HCT116 (cell line): ENCODE results near the gene TENM4. TPM values are rescaled to one million over a fixed set of nuclear protein-coding genes. Genes with fewer than 3 reads are reported as not detected.

Source experiments
- ATAC-seq: fragments of 200-7000 bp; cut with Tn5 transposase; 2 replicates; pipeline ENCODE4 v1.9.1; 2020; ENCODE audit warnings: mild to moderate bottlenecking, moderate library complexity
- BruUV-seq: library from RNA; stranded (reverse); fragments of 400-500 nt; replicated peaks from 2 replicates; lab custom pipeline; 2021; lab: Mats Ljungman, UMichigan
- CTCF ChIA-PET: fragments of 300-600 bp; sonication (Branson Sonifier 250); formaldehyde crosslinking; loops from one replicate; lab custom pipeline; 2021; ENCODE audit warnings: antibody characterized with exemption; lab: Charles Lee
- POLR2A ChIA-PET: fragments of 300-600, 350-600 bp; sonication (Branson Sonifier 250); formaldehyde crosslinking; loops from one replicate; lab custom pipeline; 2021; ENCODE audit warnings: antibody characterized with exemption; lab: Charles Lee
- RAD21 ChIA-PET, 2 experiments: fragments of 300-600 bp; sonication (Branson Sonifier 250); formaldehyde crosslinking; loops; one replicate each; lab custom pipeline; 2023; ENCODE audit warnings: low total read pairs in 2 of 2; ENCODE audit not compliant: uncharacterized antibody in 2 of 2, unreplicated experiment in 2 of 2, low non-redundant PET in 1 of 2; lab: Charles Lee
- DNase-seq: peaks from one replicate; pipeline ENCODE4 v3.0.0-alpha.2; 2010; ENCODE audit warnings: low read depth, low spot score
- H2AFZ ChIP-seq: fragments of 200-600 bp; shearing (Covaris generic), sonication (generic); 2 replicates; pipeline ENCODE4 v1.6.1; 2017; ENCODE audit warnings: low read depth, mixed run types, mixed read lengths, antibody characterized with exemption, low read length; ENCODE audit not compliant: poor library complexity, severe bottlenecking
- H3K27ac ChIP-seq: 2 replicates; pipeline ENCODE4 v1.5.1; 2012; ENCODE audit warnings: low read depth, low read length
- H3K27me3 ChIP-seq: fragments of 200-600 bp; sonication (generic); 2 replicates; pipeline ENCODE4 v1.6.1; 2016; ENCODE audit warnings: mixed run types, low read length, mixed read lengths; ENCODE audit not compliant: insufficient read depth
- H3K36me3 ChIP-seq, 2 experiments: fragments of 200-500 bp in 1 of 2; fragments of 200-600 bp in 1 of 2; sonication (Bioruptor generic) in 1 of 2; sonication (generic) in 1 of 2; 2 replicates each; pipeline versions ENCODE4 v1.5.1 to v1.6.1; 2014 to 2016; ENCODE audit warnings: low read length in 2 of 2, inconsistent platforms in 1 of 2, mixed read lengths in 1 of 2, mixed run types in 1 of 2; ENCODE audit not compliant: insufficient read depth in 2 of 2, control insufficient read depth in 1 of 2
- H3K4me1 ChIP-seq, 2 experiments: fragments of 200-600 bp in 1 of 2; sonication (generic) in 1 of 2; 2 replicates each; pipeline versions ENCODE4 v1.5.1 to v1.6.1; 2012 to 2017; ENCODE audit warnings: low read length in 2 of 2, inconsistent platforms in 1 of 2, mild to moderate bottlenecking in 1 of 2, mixed read lengths in 1 of 2, mixed run types in 1 of 2, moderate library complexity in 1 of 2; ENCODE audit not compliant: insufficient read depth in 2 of 2, control insufficient read depth in 1 of 2
- H3K4me2 ChIP-seq: fragments of 200-600 bp; sonication (generic); 2 replicates; pipeline ENCODE4 v1.6.1; 2017; ENCODE audit warnings: mixed run types, low read length, mixed read lengths
- H3K4me3 ChIP-seq, 2 experiments: fragments of 200-600 bp in 1 of 2; sonication (generic) in 1 of 2; replicated peaks in 1 of 2; 2 replicates each; pipeline ENCODE4 v1.5.1; 2011 to 2016; ENCODE audit warnings: low read length in 2 of 2, control low read depth in 1 of 2, low read depth in 1 of 2, mild to moderate bottlenecking in 1 of 2, mixed read lengths in 1 of 2, mixed run types in 1 of 2
- H3K79me2 ChIP-seq: fragments of 200-600 bp; sonication (generic); 2 replicates; pipeline ENCODE4 v1.6.1; 2017; ENCODE audit warnings: mild to moderate bottlenecking, mixed run types, low read length, moderate library complexity, mixed read lengths; ENCODE audit not compliant: insufficient read depth
- H3K9ac ChIP-seq: fragments of 200-600 bp; sonication (generic); 2 replicates; pipeline ENCODE4 v1.6.1; 2016; ENCODE audit warnings: low read length, mixed read lengths
- H3K9me2 ChIP-seq: fragments of 200-600 bp; sonication (generic), shearing (Covaris generic); 2 replicates; pipeline ENCODE4 v1.6.1; 2017; ENCODE audit warnings: mixed run types, mild to moderate bottlenecking, moderate library complexity; ENCODE audit not compliant: insufficient read depth
- H3K9me3 ChIP-seq, 2 experiments: fragments of 200-500 bp in 1 of 2; fragments of 200-600 bp in 1 of 2; sonication (Bioruptor generic) in 1 of 2; sonication (generic) in 1 of 2; 2 replicates each; pipeline ENCODE4 v1.6.1; 2014 to 2017; ENCODE audit warnings: low read length in 2 of 2, mixed read lengths in 2 of 2, inconsistent platforms in 1 of 2, low read depth in 1 of 2, mild to moderate bottlenecking in 1 of 2, mixed run types in 1 of 2, moderate library complexity in 1 of 2; ENCODE audit not compliant: control insufficient read depth in 1 of 2, insufficient read depth in 1 of 2
- H4K20me1 ChIP-seq: fragments of 200-600 bp; sonication (generic), shearing (Covaris generic); 2 replicates; pipeline ENCODE4 v1.6.1; 2017; ENCODE audit warnings: mixed run types, mild to moderate bottlenecking, moderate library complexity; ENCODE audit not compliant: insufficient read depth
- CBX3 ChIP-seq: IDR thresholded peaks from 2 replicates; pipeline ENCODE4 v1.6.1; 2012; ENCODE audit warnings: low read depth
- CEBPB ChIP-seq: IDR thresholded peaks from 2 replicates; pipeline ENCODE4 v1.6.1; 2012; ENCODE audit warnings: low read depth
- EGR1 ChIP-seq: IDR thresholded peaks from 2 replicates; pipeline ENCODE4 v1.6.1; 2012; ENCODE audit warnings: low read depth
- EZH2phosphoT487 ChIP-seq: fragments of 200-600 bp; IDR thresholded peaks from 2 replicates; pipeline ENCODE4 v1.6.1; 2018; ENCODE audit warnings: antibody characterized with exemption, borderline replicate concordance
- FOSL1 ChIP-seq: IDR thresholded peaks from 2 replicates; pipeline ENCODE4 v1.6.1; 2012; ENCODE audit warnings: low read depth
- JUND ChIP-seq: IDR thresholded peaks from 2 replicates; pipeline ENCODE4 v1.6.1; 2012
- POLR2A ChIP-seq: IDR thresholded peaks from 2 replicates; pipeline ENCODE4 v1.7.0; 2011; ENCODE audit warnings: borderline replicate concordance; ENCODE audit not compliant: insufficient read depth, insufficient read length; ENCODE audit errors: extremely low read depth
- POLR2AphosphoS5 ChIP-seq: IDR thresholded peaks from 2 replicates; pipeline ENCODE4 v1.6.1; 2011; ENCODE audit warnings: mild to moderate bottlenecking, low read depth, low read length, moderate library complexity
- RAD21 ChIP-seq: IDR thresholded peaks from 2 replicates; pipeline ENCODE4 v1.6.1; 2012; ENCODE audit warnings: low read depth, mild to moderate bottlenecking
- SIN3A ChIP-seq: IDR thresholded peaks from 2 replicates; pipeline ENCODE4 v1.6.1; 2012; ENCODE audit warnings: low read depth
- SP1 ChIP-seq: IDR thresholded peaks from 2 replicates; pipeline ENCODE4 v1.6.1; 2012; ENCODE audit warnings: low read depth
- SRF ChIP-seq: IDR thresholded peaks from 2 replicates; pipeline ENCODE4 v1.6.1; 2012; ENCODE audit warnings: low read depth
- TCF7L2 ChIP-seq: IDR thresholded peaks from 2 replicates; pipeline ENCODE4 v1.7.0; 2011; ENCODE audit warnings: borderline replicate concordance, inconsistent platforms; ENCODE audit not compliant: insufficient read depth, insufficient read length; ENCODE audit errors: extremely low read depth
- YY1 ChIP-seq: IDR thresholded peaks from 2 replicates; pipeline ENCODE4 v1.6.1; 2011; ENCODE audit warnings: low read length, low read depth, moderate library complexity, mild to moderate bottlenecking; ENCODE audit not compliant: insufficient replicate concordance; ENCODE audit errors: extremely low read depth
- ZFX ChIP-seq: fragments of 450-650 bp; IDR thresholded peaks from 2 replicates; pipeline ENCODE4 v1.6.1; 2017
- ZNF274 ChIP-seq: fragments of 200-500 bp; sonication (Bioruptor generic); IDR thresholded peaks from 2 replicates; pipeline ENCODE4 v1.6.1; 2014; ENCODE audit warnings: mild to moderate bottlenecking, low read depth, low read length, inconsistent platforms
- intact Hi-C: fragments of 100-400 bp; cut with micrococcal nuclease; formaldehyde crosslinking; loops from 2 replicates; pipeline ENCODE4 v1.10.0; 2022
- total RNA-seq: library from RNA; stranded (reverse); gene quantifications from one replicate; pipeline ENCODE4 v1.2.1, GENCODE V29; 2021; ENCODE audit not compliant: unreplicated experiment
- TF ChIP-seq, protein P1 (sequence below): IDR thresholded peaks from 2 replicates; pipeline ENCODE4 v1.6.1; 2012
- TF ChIP-seq, protein P2 (sequence below): IDR thresholded peaks from 2 replicates; pipeline ENCODE4 v1.6.1; 2012
- TF ChIP-seq, protein P3 (sequence below): IDR thresholded peaks from 2 replicates; pipeline ENCODE4 v1.6.1; 2012; ENCODE audit warnings: low read depth

Gene TENM4
- total RNA-seq, 1 experiment from 2014 or later = 0.05 TPM

DNA sequence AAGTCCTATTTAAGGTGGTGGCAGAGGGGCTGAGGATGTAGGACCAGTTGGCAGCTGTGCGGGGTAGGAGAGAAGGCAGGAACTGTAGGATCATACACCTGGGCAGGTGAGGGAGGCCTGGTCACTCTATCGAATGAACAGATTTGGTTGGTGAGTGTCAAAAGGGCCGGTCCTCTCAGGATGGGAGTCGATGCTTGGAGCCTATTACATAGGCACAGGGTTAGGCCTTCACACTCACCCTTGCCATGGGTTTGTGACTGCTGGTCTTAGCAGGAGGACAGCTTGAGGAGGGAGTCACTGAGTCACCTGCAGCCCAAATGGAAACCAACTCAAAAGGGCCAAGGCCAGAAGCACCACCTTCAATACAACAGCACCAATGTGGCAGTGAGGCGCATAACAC is 786.0 kb downstream of the TENM4 start:
- POLR2A ChIA-PET = no interaction called here
- DNase-seq (no peak), ATAC-seq (no peak)
- H3K4me1 ChIP-seq = no peaks in the 10 kb centered on the region
- no peaks in the 10 kb centered on the region for H3K9me2 ChIP-seq
- H3K27ac ChIP-seq = no peak overlapping the region
- H3K9me3 ChIP-seq = no peaks in the 10 kb centered on the region
- CTCF ChIA-PET = interaction anchor here (2.3 kb wide), 1 partner anchor 61 kb away, joined by 5 read pairs; no protein-coding TSS in a partner anchor
- no peaks in the 10 kb centered on the region for H4K20me1 ChIP-seq
- H2AFZ ChIP-seq = no peak overlapping the region
- RAD21 ChIA-PET = no interaction called here
- no peak for TF ChIP-seq POLR2AphosphoS5
- TF ChIP-seq FOSL1 = no peak
- no peak for TF ChIP-seq TCF7L2
- TF ChIP-seq YY1 = no peak
- TF ChIP-seq POLR2A = no peak
- TF ChIP-seq, protein P1, sequence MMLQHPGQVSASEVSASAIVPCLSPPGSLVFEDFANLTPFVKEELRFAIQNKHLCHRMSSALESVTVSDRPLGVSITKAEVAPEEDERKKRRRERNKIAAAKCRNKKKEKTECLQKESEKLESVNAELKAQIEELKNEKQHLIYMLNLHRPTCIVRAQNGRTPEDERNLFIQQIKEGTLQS = no peak
- no peak for TF ChIP-seq SP1
- TF ChIP-seq, protein P2, sequence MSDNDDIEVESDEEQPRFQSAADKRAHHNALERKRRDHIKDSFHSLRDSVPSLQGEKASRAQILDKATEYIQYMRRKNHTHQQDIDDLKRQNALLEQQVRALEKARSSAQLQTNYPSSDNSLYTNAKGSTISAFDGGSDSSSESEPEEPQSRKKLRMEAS = no peak
- TF ChIP-seq CBX3 = no peak
- no peak for TF ChIP-seq JUND
- no peak for TF ChIP-seq EZH2phosphoT487
- BruUV-seq = no TSS peak
- no peaks in the 10 kb centered on the region for H3K79me2 ChIP-seq
- no peak overlapping the region for H3K4me2 ChIP-seq
- peaks cover 6% of the 10 kb centered on the region for H3K27me3 ChIP-seq
- intact Hi-C loops = no loop called here
- H3K36me3 ChIP-seq = no peaks in the 10 kb centered on the region
- no peak overlapping the region for H3K4me3 ChIP-seq
- no peak overlapping the region for H3K9ac ChIP-seq

DNA sequence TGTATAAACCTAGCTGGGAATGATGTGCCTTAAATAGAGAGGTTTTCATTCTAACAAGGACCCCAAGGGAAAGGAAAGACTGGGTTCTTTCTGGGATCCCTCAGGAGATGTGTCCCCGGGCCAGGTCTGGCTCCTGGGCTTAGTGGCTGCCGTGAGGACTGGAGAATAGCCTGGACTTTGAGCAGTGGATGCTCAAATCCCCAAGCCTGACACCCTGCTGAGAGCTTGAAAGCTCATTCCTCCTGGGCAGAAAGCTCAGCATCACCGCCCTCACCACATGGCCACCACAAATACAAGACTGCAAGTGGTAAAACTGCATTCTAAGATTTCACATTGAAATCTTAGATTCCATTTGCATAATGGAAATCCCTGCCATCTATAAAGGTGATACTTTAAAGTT is 786.8 kb downstream of the TENM4 start:
- no peak overlapping the region for H2AFZ ChIP-seq
- TF ChIP-seq CEBPB = no peak
- no peak for TF ChIP-seq YY1
- no peak for TF ChIP-seq SIN3A
- no peak for TF ChIP-seq RAD21
- no peak for TF ChIP-seq ZNF274
- TF ChIP-seq FOSL1 = no peak
- TF ChIP-seq, protein P3, sequence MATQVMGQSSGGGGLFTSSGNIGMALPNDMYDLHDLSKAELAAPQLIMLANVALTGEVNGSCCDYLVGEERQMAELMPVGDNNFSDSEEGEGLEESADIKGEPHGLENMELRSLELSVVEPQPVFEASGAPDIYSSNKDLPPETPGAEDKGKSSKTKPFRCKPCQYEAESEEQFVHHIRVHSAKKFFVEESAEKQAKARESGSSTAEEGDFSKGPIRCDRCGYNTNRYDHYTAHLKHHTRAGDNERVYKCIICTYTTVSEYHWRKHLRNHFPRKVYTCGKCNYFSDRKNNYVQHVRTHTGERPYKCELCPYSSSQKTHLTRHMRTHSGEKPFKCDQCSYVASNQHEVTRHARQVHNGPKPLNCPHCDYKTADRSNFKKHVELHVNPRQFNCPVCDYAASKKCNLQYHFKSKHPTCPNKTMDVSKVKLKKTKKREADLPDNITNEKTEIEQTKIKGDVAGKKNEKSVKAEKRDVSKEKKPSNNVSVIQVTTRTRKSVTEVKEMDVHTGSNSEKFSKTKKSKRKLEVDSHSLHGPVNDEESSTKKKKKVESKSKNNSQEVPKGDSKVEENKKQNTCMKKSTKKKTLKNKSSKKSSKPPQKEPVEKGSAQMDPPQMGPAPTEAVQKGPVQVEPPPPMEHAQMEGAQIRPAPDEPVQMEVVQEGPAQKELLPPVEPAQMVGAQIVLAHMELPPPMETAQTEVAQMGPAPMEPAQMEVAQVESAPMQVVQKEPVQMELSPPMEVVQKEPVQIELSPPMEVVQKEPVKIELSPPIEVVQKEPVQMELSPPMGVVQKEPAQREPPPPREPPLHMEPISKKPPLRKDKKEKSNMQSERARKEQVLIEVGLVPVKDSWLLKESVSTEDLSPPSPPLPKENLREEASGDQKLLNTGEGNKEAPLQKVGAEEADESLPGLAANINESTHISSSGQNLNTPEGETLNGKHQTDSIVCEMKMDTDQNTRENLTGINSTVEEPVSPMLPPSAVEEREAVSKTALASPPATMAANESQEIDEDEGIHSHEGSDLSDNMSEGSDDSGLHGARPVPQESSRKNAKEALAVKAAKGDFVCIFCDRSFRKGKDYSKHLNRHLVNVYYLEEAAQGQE = no peak
- TF ChIP-seq EGR1 = no peak
- no peak for TF ChIP-seq SP1
- no peak for TF ChIP-seq SRF
- TF ChIP-seq, protein P2 = no peak
- TF ChIP-seq JUND = no peak
- TF ChIP-seq POLR2A = no peak
- no peak for TF ChIP-seq ZFX
- H3K27me3 ChIP-seq = peaks cover 10% of the 10 kb centered on the region
- no peaks in the 10 kb centered on the region for H3K9me3 ChIP-seq
- no peaks in the 10 kb centered on the region for H3K9me2 ChIP-seq
- H3K27ac ChIP-seq = no peak overlapping the region
- ATAC-seq (no peak), DNase-seq (no peak)
- H3K4me2 ChIP-seq = no peak overlapping the region
- no peaks in the 10 kb centered on the region for H3K4me1 ChIP-seq
- no peak overlapping the region for H3K9ac ChIP-seq
- ChIA-PET CTCF (interaction anchor here (2.3 kb wide), 1 partner anchor 62 kb away, joined by 5 read pairs; no protein-coding TSS in a partner anchor), POLR2A (no interaction called here), RAD21 (no interaction called here)
- H4K20me1 ChIP-seq = no peaks in the 10 kb centered on the region
- H3K36me3 ChIP-seq = no peaks in the 10 kb centered on the region
- intact Hi-C loops = no loop called here
- no peaks in the 10 kb centered on the region for H3K79me2 ChIP-seq
- no peak overlapping the region for H3K4me3 ChIP-seq
- BruUV-seq = no TSS peak
